ENCODE data around the gene ZNF207. TPM values are rescaled to one million over a fixed set of nuclear protein-coding genes. Genes with fewer than 3 reads are reported as not detected.

ZNF207 gene
- total and polyA plus RNA-seq, 10 of the 15 experiments (the other 5 are each of a cell fraction or from before 2014, with no cell fraction given): 156 to 348 (median 205) TPM

GRCh38 chr17:32333187-32333586 lies 16.8 kb upstream of the ZNF207 start (continued):
- TF ChIP-seq KLF5 (IDR thresholded peaks at IDR 0.05; ENCODE audit: partially characterized antibody): no peak
- no peak for TF ChIP-seq TCF3 (IDR thresholded peaks at IDR 0.05; ENCODE audit: borderline replicate concordance, insufficient read depth, low read depth, low read length)
- TF ChIP-seq SRF (IDR thresholded peaks at IDR 0.05; ENCODE audit: low read depth in 2 of 2, low read length in 2 of 2): no peak
- no peak for TF ChIP-seq E4F1 (IDR thresholded peaks at IDR 0.05; ENCODE audit: borderline replicate concordance, partially characterized antibody)

GRCh38 chr17:32335046-32335445 lies 14.9 kb upstream of the ZNF207 start:
- H3K9ac ChIP-seq (ENCODE audit: control insufficient read depth, insufficient read depth, low read length): no peak overlapping the region
- H3K36me3 ChIP-seq (ENCODE audit: control insufficient read depth in 2 of 2, insufficient read depth in 2 of 2, low read length in 1 of 2): peaks cover 0 to 2% of the 10 kb centered on the region in 2 experiments; a peak in 2 of 4 replicates
- H3K27me3 ChIP-seq (replicated peaks in 1 of 2; ENCODE audit: control insufficient read depth in 2 of 2, insufficient read depth in 2 of 2, low read length in 1 of 2): no peaks in the 10 kb centered on the region
- no peak overlapping the region for H3K27ac ChIP-seq (ENCODE audit: control insufficient read depth, insufficient read depth)
- ATAC-seq: no peak
- no peaks in the 10 kb centered on the region for H3K4me1 ChIP-seq (ENCODE audit: control insufficient read depth, insufficient read depth, low read length)
- no peak for DNase-seq (ENCODE audit: low read depth, low spot score)
- RAD21 ChIA-PET (ENCODE audit: unreplicated experiment): no interaction called here
- POLR2A ChIA-PET: interaction anchor here (0.5 kb wide), 1 partner anchor 16 kb away, joined by 3 read pairs; no protein-coding TSS in a partner anchor
- in situ Hi-C loops (cut with MboI): no loop called here
- intact Hi-C loops (cut with micrococcal nuclease; ENCODE audit: unreplicated experiment): no loop called here
- H3K4me3 ChIP-seq: no peak overlapping the region
- no peak overlapping the region for H3K4me2 ChIP-seq (ENCODE audit: control insufficient read depth, insufficient read depth)
- no peak for FAIRE-seq
- no peak overlapping the region for H2AFZ ChIP-seq (ENCODE audit: control insufficient read depth, low read depth, low read length)
- BruUV-seq (replicated peaks): no TSS peak
- H3K79me2 ChIP-seq (ENCODE audit: control insufficient read depth, insufficient read depth, low read length): no peaks in the 10 kb centered on the region
- H4K20me1 ChIP-seq (ENCODE audit: control insufficient read depth, insufficient read depth): no peaks in the 10 kb centered on the region
- CTCF ChIA-PET: interaction anchor here (1.0 to 9.3 kb wide), 3 partner anchors 9 to 16 kb away, joined by 3 to 54 read pairs (median 4); no protein-coding TSS in a partner anchor
- SMC1A ChIA-PET (ENCODE audit: uncharacterized antibody, unreplicated experiment): no interaction called here
- H3K9me3 ChIP-seq (replicated peaks; ENCODE audit: control insufficient read depth, insufficient read depth, low read length): no peaks in the 10 kb centered on the region
- TF ChIP-seq SKIL (IDR thresholded peaks at IDR 0.05; ENCODE audit: low read depth, poor library complexity, severe bottlenecking) (no peak), IKZF2 (IDR thresholded peaks at IDR 0.05) (no peak), JUNB (IDR thresholded peaks at IDR 0.05) (no peak), E2F8 (IDR thresholded peaks at IDR 0.05; ENCODE audit: low read depth, partially characterized antibody) (no peak), NFYA (IDR thresholded peaks at IDR 0.05; ENCODE audit: borderline replicate concordance, low read depth, low read length) (no peak), USF1 (IDR thresholded peaks at IDR 0.05; ENCODE audit: borderline replicate concordance, extremely low read length, insufficient read depth, low read depth, low read length) (no peak), SUZ12 (IDR thresholded peaks at IDR 0.05; ENCODE audit: unreplicated experiment) (no peak), BHLHE40 (IDR thresholded peaks at IDR 0.05; ENCODE audit: borderline replicate concordance in 1 of 2, low read depth in 2 of 2, low read length in 1 of 2) (no peak), RBBP5 (conservative IDR thresholded peaks at IDR 0.05) (no peak), NR2C2 (IDR thresholded peaks at IDR 0.05; ENCODE audit: borderline replicate concordance, control insufficient read depth, insufficient read length, low read depth) (no peak)
